HG03196 (cell line): ENCODE data around the gene ADRB1.

Experiments used
- ATAC-seq: cut with Tn5 transposase; IDR thresholded peaks from one replicate; pipeline ENCODE4 v1.9.1; 2021; ENCODE audit not compliant: unreplicated experiment

The ADRB1 gene

GRCh38 chr10:114053946-114054345, 10.3 kb downstream of the ADRB1 start:
- ATAC-seq = no peak

- ATAC-seq = no peak
Measured at GRCh38 chr10:114057855-114058254, 14.2 kb downstream of the ADRB1 start.

- no peak for ATAC-seq
Measured at GRCh38 chr10:114058297-114058696, 14.6 kb downstream of the ADRB1 start.

GRCh38 chr10:114059561-114059960, 15.9 kb downstream of the ADRB1 start:
- ATAC-seq = no peak

- ATAC-seq = no peak
Measured at GRCh38 chr10:114060456-114060855, 16.8 kb downstream of the ADRB1 start.

GRCh38 chr10:114061148-114061547, 17.5 kb downstream of the ADRB1 start:
- ATAC-seq = no peak

- ATAC-seq = no peak
Measured at GRCh38 chr10:114061789-114062188, 18.1 kb downstream of the ADRB1 start.

- ATAC-seq = no peak
Measured at GRCh38 chr10:114064151-114065048, 20.7 kb downstream of the ADRB1 start.

- no peak for ATAC-seq
Measured at GRCh38 chr10:114065049-114065435, 21.4 kb downstream of the ADRB1 start.

- no peak for ATAC-seq
Measured at GRCh38 chr10:114068054-114068707, 24.5 kb downstream of the ADRB1 start.

- ATAC-seq = no peak
Measured at GRCh38 chr10:114070710-114071109, 27.0 kb downstream of the ADRB1 start.

- no peak for ATAC-seq
Measured at GRCh38 chr10:114071178-114071577, 27.5 kb downstream of the ADRB1 start.

- ATAC-seq = no peak
Measured at GRCh38 chr10:114073395-114074186, 29.9 kb downstream of the ADRB1 start.

GRCh38 chr10:114075093-114075492, 31.4 kb downstream of the ADRB1 start:
- ATAC-seq = no peak

GRCh38 chr10:114077347-114077746, 33.7 kb downstream of the ADRB1 start:
- no peak for ATAC-seq

GRCh38 chr10:114077815-114078219, 34.2 kb downstream of the ADRB1 start:
- ATAC-seq = no peak

GRCh38 chr10:114078346-114078745, 34.7 kb downstream of the ADRB1 start:
- no peak for ATAC-seq

- ATAC-seq = no peak
Measured at GRCh38 chr10:114079421-114079820, 35.8 kb downstream of the ADRB1 start.

- ATAC-seq = no peak
Measured at GRCh38 chr10:114081911-114082583, 38.4 kb downstream of the ADRB1 start.

GRCh38 chr10:114083040-114083439, 39.4 kb downstream of the ADRB1 start:
- no peak for ATAC-seq

GRCh38 chr10:114084215-114084614, 40.5 kb downstream of the ADRB1 start:
- ATAC-seq = no peak
